ENCODE results near the gene ZNF69.
"Not testable (repeated sequence)": the region's sequence is repeated elsewhere in the genome, so short reads cannot be mapped to it uniquely, and the experiment has no call there.

- not testable (repeated sequence) for TF ChIP-seq KAT7 (CRISPR knock-in tag; IDR thresholded peaks at IDR 0.05; ENCODE audit: borderline replicate concordance); ETV6 (CRISPR knock-in tag; IDR thresholded peaks at IDR 0.05); FOXK1 (CRISPR knock-in tag; IDR thresholded peaks at IDR 0.05); CDX4 (CRISPR knock-in tag; IDR thresholded peaks at IDR 0.05; ENCODE audit: borderline replicate concordance); ZNF281 (CRISPR knock-in tag; IDR thresholded peaks at IDR 0.05); CTCF (IDR thresholded peaks at IDR 0.05); NR2C2 (CRISPR knock-in tag; IDR thresholded peaks at IDR 0.05); MAX (CRISPR knock-in tag; IDR thresholded peaks at IDR 0.05); NFE2L1 (CRISPR knock-in tag; IDR thresholded peaks at IDR 0.05); NR3C1 (CRISPR knock-in tag; conservative IDR thresholded peaks at IDR 0.05; ENCODE audit: low read depth); ZNF138 (CRISPR knock-in tag; conservative IDR thresholded peaks at IDR 0.05); ZNF121 (CRISPR knock-in tag; IDR thresholded peaks at IDR 0.05)
- TF ChIP-seq, protein P1, sequence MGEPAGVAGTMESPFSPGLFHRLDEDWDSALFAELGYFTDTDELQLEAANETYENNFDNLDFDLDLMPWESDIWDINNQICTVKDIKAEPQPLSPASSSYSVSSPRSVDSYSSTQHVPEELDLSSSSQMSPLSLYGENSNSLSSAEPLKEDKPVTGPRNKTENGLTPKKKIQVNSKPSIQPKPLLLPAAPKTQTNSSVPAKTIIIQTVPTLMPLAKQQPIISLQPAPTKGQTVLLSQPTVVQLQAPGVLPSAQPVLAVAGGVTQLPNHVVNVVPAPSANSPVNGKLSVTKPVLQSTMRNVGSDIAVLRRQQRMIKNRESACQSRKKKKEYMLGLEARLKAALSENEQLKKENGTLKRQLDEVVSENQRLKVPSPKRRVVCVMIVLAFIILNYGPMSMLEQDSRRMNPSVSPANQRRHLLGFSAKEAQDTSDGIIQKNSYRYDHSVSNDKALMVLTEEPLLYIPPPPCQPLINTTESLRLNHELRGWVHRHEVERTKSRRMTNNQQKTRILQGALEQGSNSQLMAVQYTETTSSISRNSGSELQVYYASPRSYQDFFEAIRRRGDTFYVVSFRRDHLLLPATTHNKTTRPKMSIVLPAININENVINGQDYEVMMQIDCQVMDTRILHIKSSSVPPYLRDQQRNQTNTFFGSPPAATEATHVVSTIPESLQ (CRISPR knock-in tag; IDR thresholded peaks at IDR 0.05), result not testable (repeated sequence)
Observed at GRCh38 chr19:11889901-11890300, 2.3 kb downstream of the ZNF69 start.

Measured in WTC11 (cell line).